Thyroid gland (tissue), 4 donors: ENCODE data around the gene GALNT13.

Source experiments
- CTCF ChIP-seq, 6 experiments: fragments of 200-600 bp in 3 of 6; fragments of 450-650 bp in 3 of 6; sonication (generic) in 3 of 6; IDR thresholded peaks; one replicate each; pipeline ENCODE4 v1.5.1; 2016 to 2019; ENCODE audit warnings: antibody characterized with exemption in 6 of 6, mild to moderate bottlenecking in 2 of 6, inconsistent platforms in 1 of 6, moderate library complexity in 1 of 6
- POLR2A ChIP-seq, 2 donors: fragments of 450-650 bp; IDR thresholded peaks; one replicate each; pipeline ENCODE4 v1.6.1; 2017; ENCODE audit warnings: antibody characterized with exemption in 2 of 2, mild to moderate bottlenecking in 2 of 2, moderate library complexity in 1 of 2

GRCh38 chr2:154331784-154332183 lies 460.1 kb downstream of the GALNT13 start:
- no peak for TF ChIP-seq CTCF (IDR thresholded peaks at IDR 0.05)
- no peak for TF ChIP-seq POLR2A (IDR thresholded peaks at IDR 0.05)
